H7 (cell line): ENCODE results near the gene PTPRM. TPM values are rescaled to one million over a fixed set of nuclear protein-coding genes. Genes with fewer than 3 reads are reported as not detected.

Experiments used
- DNase-seq: peaks from one replicate; pipeline ENCODE4 v3.0.0; 2012
- H3K27me3 ChIP-seq: 2 replicates; pipeline ENCODE4 v1.6.0; 2011; ENCODE audit warnings: mild to moderate bottlenecking, low read length; ENCODE audit not compliant: control insufficient read depth, insufficient read depth
- H3K36me3 ChIP-seq: replicated peaks from 2 replicates; pipeline ENCODE4 v1.5.1; 2011; ENCODE audit warnings: low read length; ENCODE audit not compliant: control insufficient read depth, insufficient read depth
- H3K4me3 ChIP-seq: 2 replicates; pipeline ENCODE4 v1.5.1; 2011; ENCODE audit warnings: low read depth, mild to moderate bottlenecking, control low read depth, low read length, moderate library complexity; ENCODE audit not compliant: insufficient read depth
- total RNA-seq: library from RNA; depleted of rRNA; stranded (reverse); fragments of >200 nt; shearing (Covaris generic); gene quantifications from 2 replicates; pipeline ENCODE4 v1.2.3, GENCODE V29; 2014

Gene PTPRM
- total RNA-seq, 1 experiment from 2014 or later = 14.4 TPM

GRCh38 chr18:8314124-8314523, 747.0 kb downstream of the PTPRM start:
- Histone ChIP-seq H3K36me3 (no peaks in the 10 kb centered on the region), H3K27me3 (no peaks in the 10 kb centered on the region), H3K4me3 (no peak overlapping the region)
- DNase-seq = no peak

GRCh38 chr18:8319798-8320489, 752.8 kb downstream of the PTPRM start:
- no peaks in the 10 kb centered on the region for H3K27me3 ChIP-seq
- no peaks in the 10 kb centered on the region for H3K36me3 ChIP-seq
- no peak for DNase-seq
- H3K4me3 ChIP-seq = no peak overlapping the region

GRCh38 chr18:8322486-8322885, 755.4 kb downstream of the PTPRM start:
- H3K36me3 ChIP-seq = no peaks in the 10 kb centered on the region
- H3K27me3 ChIP-seq = no peaks in the 10 kb centered on the region
- no peak for DNase-seq
- no peak overlapping the region for H3K4me3 ChIP-seq

GRCh38 chr18:8324343-8325065, 757.4 kb downstream of the PTPRM start:
- Histone ChIP-seq H3K4me3 (no peak overlapping the region), H3K36me3 (no peaks in the 10 kb centered on the region), H3K27me3 (no peaks in the 10 kb centered on the region)
- no peak for DNase-seq

- Histone ChIP-seq H3K36me3 (no peaks in the 10 kb centered on the region), H3K4me3 (no peak overlapping the region), H3K27me3 (no peaks in the 10 kb centered on the region)
- no peak for DNase-seq
Observed at GRCh38 chr18:8326763-8327394, 759.8 kb downstream of the PTPRM start.

- H3K27me3 ChIP-seq = no peaks in the 10 kb centered on the region
- H3K36me3 ChIP-seq = no peaks in the 10 kb centered on the region
- H3K4me3 ChIP-seq = no peak overlapping the region
- DNase-seq = no peak
Observed at GRCh38 chr18:8328126-8328525, 761.0 kb downstream of the PTPRM start.

GRCh38 chr18:8329186-8329771, 762.2 kb downstream of the PTPRM start:
- no peak for DNase-seq

DNA sequence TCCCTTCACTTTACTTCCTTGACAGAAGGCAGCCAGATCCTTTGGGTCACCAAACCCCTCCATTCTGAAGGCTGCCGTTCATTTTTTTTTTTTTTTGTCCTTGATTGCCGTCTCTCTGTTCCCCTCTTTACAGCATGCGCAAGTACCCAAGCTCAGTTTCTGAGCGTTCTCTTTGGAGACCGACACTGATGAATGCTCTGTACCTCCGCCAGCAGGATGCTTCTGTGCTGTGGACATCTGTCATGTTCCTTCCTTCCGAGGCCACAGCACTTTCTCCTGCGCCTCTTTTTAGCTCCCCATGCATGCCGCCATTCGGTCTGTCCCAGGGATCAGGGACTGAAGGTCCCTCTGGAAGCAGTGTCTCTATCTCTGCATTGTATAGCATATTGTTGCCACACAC, 763.5 kb downstream of the PTPRM start:
- H3K36me3 ChIP-seq = no peaks in the 10 kb centered on the region
- DNase-seq = no peak
- H3K4me3 ChIP-seq = no peak overlapping the region
- no peaks in the 10 kb centered on the region for H3K27me3 ChIP-seq

More at GRCh38 chr18:8329186-8329771, 762.2 kb downstream of the PTPRM start:
- H3K27me3 ChIP-seq = no peaks in the 10 kb centered on the region
- no peaks in the 10 kb centered on the region for H3K36me3 ChIP-seq
- H3K4me3 ChIP-seq = no peak overlapping the region

- DNase-seq = no peak
- H3K36me3 ChIP-seq = no peaks in the 10 kb centered on the region
- H3K4me3 ChIP-seq = no peak overlapping the region
- H3K27me3 ChIP-seq = no peaks in the 10 kb centered on the region
Observed at GRCh38 chr18:8332286-8332685, 765.2 kb downstream of the PTPRM start.

DNA sequence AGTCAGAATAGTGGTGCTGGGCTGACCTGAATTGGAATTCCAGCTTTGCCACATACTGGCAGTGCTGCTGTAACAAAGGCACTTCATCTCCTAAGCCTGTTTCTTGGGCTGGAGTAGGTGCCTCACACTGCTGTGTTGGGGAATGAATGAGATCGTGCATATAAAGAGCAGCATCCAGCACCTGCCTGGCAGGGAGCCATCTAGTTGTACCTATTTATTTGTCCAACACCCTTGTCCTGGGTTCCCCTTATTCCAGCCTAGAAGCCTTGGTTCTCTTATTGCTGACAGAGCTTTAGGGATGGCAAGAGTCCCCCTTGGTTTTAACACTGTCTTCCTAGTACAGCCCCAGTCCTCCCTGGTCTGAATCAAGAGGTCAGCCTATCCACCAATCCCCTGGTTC, 766.8 kb downstream of the PTPRM start:
- Histone ChIP-seq H3K4me3 (no peak overlapping the region), H3K27me3 (no peaks in the 10 kb centered on the region), H3K36me3 (no peaks in the 10 kb centered on the region)
- no peak for DNase-seq

- Histone ChIP-seq H3K27me3 (no peaks in the 10 kb centered on the region), H3K36me3 (no peaks in the 10 kb centered on the region), H3K4me3 (no peak overlapping the region)
- no peak for DNase-seq
Observed at GRCh38 chr18:8337211-8337610, 770.1 kb downstream of the PTPRM start.

- Histone ChIP-seq H3K27me3 (no peaks in the 10 kb centered on the region), H3K4me3 (no peak overlapping the region), H3K36me3 (no peaks in the 10 kb centered on the region)
- DNase-seq = no peak
Observed at GRCh38 chr18:8339210-8339609, 772.1 kb downstream of the PTPRM start.

DNA sequence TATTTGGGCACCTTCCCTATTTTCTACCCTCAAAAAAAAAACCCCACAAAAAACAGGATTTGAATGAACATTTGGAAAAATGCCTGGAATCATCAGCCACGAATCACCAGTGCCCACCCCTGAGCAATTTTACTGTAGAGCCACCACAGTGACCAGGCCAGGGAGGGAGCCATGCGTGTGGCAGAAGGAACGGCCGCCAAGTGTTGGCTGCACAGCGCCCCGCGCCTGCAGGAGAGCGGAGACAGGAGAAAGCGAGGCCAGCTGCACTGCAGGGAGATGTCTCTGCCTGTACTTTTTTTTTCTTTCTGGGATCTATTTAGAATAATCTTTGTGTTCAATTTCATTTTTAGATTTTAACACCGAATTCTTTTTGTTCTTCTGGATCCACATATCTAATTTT, 772.8 kb downstream of the PTPRM start:
- Histone ChIP-seq H3K27me3 (no peaks in the 10 kb centered on the region), H3K36me3 (no peaks in the 10 kb centered on the region)
- DNase-seq = no peak

GRCh38 chr18:8341481-8342230, 774.5 kb downstream of the PTPRM start:
- Histone ChIP-seq H3K27me3 (no peaks in the 10 kb centered on the region), H3K36me3 (no peaks in the 10 kb centered on the region), H3K4me3 (no peak overlapping the region)
- DNase-seq = no peak

More for the DNA sequence above, 772.8 kb downstream of the PTPRM start:
- H3K4me3 ChIP-seq = no peak overlapping the region
